Stimulated activated CD8-positive, alpha-beta memory T cell treated with anti-CD3 and anti-CD28 coated beads, Interleukin-15, amount 100 ng/mL, for 4 hours (primary cell): ENCODE data around the gene KCNIP3.

Experiments used
- DNase-seq, 2 donors: peaks; one replicate each; pipeline ENCODE4 v3.0.0-alpha.2; 2020; ENCODE audit warnings: low read depth in 2 of 2

The KCNIP3 gene

DNA sequence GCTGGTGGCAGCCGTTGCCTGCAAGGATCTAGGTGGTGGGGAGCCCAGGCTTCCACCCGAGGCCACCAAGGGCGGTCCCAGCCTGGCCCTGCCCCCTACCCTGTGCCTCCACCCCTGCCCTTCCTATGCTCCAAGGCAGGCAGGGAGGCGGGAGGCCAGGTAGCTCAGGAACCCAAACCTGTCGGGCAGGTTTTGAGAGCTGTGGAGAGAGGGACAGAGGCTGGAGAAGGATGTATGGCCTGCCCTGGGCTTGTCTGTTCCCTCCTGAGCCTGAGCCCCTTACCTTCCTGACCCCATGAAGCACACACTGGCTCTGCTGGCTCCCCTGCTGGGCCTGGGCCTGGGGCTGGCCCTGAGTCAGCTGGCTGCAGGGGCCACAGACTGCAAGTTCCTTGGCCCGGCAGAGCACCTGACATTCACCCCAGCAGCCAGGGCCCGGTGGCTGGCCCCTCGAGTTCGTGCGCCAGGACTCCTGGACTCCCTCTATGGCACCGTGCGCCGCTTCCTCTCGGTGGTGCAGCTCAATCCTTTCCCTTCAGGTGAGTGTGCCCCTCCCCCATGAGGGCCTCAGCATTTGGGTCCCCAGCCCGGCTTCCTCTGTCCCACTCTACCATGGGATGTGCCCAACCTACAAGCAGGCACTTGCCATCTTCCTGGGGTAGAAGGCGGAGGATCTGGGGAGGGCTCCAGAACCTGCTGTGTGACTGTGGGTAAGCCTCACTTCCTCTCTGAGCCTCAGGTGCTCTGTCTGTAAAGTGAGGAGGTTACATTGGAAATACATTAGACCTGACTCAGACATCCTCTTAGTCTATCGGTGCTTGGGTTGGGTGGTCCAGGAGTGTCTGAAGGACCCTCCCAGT, 22.6 kb upstream of the KCNIP3 start, which contains the start of gene PROM2:
TSS of gene PROM2 (plus strand) at position 159 of the 860 bp plus-strand sequence. CDS start at position 296, 137 bp downstream.
- DNase-seq = no peak

DNA sequence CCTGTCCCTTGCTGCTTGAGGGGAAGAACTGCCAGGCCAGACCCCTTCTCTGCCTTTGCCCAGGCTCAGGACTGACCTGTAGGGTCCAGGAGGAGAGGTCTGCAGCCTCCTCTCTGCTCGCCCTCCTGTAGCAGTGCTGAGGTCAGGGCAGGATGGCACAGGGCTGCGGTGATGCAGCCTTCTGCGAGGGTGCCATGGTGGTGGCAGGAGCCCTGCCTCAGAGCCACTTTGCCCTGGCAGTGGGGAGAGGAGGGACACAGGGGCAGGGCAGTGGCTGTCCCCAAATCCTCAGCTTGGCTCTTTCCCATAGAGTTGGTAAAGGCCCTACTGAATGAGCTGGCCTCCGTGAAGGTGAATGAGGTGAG, 22.0 kb upstream of the KCNIP3 start:
- no peak for DNase-seq

GRCh38 chr2:95275601-95276243, 21.4 kb upstream of the KCNIP3 start:
- no peak for DNase-seq

GRCh38 chr2:95276244-95276887, 20.8 kb upstream of the KCNIP3 start:
- no peak for DNase-seq

DNA sequence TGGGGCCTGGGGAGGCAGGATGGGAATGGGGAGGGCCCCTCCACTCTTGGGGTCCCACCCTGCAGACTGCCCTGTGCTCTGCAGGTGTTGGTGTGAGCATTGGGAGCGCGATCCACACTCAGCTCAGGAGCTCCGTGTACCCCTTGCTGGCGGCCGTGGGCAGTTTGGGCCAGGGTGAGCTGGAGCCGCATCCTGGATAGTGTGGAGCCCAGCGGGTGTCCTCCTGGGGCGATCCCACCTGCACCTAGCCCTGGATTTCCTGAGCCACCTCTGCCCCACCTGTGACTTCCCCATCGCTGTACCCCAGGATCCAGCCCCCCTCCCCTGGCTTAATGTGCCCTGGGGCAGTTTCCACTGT, 20.3 kb upstream of the KCNIP3 start:
- DNase-seq = no peak

DNA sequence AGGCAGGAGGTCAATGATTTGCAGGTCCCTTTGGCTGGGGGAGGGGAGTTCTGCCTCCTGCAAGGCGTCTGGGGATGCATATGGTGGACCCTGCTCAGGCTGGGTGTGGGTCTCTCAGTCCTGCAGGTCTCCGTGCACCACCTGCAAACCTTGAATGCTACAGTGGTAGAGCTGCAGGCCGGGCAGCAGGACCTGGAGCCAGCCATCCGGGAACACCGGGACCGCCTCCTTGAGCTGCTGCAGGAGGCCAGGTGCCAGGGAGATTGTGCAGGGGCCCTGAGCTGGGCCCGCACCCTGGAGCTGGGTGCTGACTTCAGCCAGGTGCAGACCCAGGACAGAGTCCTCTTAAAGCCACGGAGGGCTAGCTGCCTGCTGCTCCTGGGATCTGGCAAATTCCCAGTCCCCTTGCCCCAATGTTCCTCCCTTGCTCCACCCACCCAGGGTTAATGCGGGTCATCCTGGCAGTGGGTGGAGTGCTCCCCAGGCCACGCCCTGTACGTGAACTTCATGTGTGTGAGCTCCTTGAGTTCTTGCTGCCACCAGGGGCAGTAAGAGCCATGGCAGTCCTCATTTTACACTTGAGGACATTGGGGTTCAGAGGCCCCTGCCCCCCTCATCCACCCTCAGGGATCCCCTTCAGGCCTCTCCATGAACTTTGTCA, 19.8 kb upstream of the KCNIP3 start:
- DNase-seq = no peak

DNA sequence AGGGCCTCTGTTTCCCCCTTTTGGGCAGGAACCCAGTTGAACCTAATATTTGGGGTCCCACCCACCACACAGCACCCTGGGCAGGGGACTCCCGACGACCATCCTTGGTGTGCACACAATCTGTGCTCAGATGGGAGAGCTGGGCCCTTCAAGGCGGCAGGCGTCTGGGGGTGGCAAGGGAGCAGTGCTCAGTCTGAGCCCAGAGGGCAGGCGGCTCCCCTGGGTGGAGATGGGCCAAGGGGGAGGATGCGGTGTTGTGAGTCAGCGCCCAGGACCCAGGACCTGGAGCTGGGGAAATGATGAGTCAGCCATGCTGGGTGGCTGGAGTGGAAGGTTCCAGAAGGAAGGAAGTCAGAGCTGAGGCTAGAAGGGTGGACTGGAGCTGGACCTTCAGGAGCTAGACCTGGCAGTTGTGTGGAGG, 19.1 kb upstream of the KCNIP3 start:
- DNase-seq = no peak

GRCh38 chr2:95278637-95279225, 18.4 kb upstream of the KCNIP3 start:
- DNase-seq = no peak

DNA sequence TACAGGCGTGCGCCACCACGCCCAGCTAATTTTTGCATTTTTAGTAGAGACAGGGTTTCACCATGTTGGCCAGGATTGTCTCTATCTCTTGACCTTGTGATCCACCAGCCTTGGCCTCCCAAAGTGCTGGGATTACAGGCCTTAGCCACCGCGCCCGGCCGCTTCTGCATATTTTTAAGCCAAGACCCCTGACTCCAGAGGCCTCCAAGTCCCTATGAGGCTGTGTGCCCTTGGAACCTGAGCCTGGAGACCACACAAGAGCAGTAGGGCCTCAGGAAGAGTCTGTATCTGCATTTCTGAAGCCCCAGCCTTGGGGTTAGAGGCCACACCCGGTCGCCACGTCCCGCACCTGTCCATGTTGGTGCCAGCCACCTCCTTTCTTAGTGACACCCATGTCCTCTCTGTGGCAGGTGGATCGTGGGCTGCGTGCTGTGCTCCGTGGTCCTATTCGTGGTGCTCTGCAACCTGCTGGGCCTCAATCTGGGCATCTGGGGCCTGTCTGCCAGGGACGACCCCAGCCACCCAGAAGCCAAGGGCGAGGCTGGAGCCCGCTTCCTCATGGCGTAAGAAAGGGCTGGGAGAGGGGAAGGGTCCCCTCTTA, 17.6 kb upstream of the KCNIP3 start:
- no peak for DNase-seq

GRCh38 chr2:95281071-95281470, 16.1 kb upstream of the KCNIP3 start:
- no peak for DNase-seq

- DNase-seq = no peak
These were observed 15.4 kb upstream of the KCNIP3 start for GRCh38 chr2:95281786-95282185.

DNA sequence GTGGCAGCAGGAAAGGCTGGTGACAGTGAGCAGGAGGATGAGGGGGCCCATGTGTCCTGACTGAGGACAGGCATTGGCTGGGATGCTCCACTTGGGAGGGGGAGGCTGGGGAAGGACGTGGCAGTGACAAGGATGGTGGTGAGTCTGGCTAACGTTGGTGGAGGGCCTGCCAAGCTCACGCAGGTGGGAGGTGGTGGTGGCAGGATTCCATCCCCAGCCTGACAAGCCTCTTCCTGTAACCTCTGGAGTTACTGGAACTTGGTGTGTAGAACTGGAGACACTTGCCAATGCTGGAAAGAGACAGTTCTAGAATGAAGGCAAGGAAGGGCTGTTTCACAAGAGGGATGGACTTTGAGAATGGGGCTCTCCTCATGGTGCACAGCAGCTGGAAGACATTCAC, 14.7 kb upstream of the KCNIP3 start:
- no peak for DNase-seq

GRCh38 chr2:95283562-95283961, 13.6 kb upstream of the KCNIP3 start:
- no peak for DNase-seq

DNA sequence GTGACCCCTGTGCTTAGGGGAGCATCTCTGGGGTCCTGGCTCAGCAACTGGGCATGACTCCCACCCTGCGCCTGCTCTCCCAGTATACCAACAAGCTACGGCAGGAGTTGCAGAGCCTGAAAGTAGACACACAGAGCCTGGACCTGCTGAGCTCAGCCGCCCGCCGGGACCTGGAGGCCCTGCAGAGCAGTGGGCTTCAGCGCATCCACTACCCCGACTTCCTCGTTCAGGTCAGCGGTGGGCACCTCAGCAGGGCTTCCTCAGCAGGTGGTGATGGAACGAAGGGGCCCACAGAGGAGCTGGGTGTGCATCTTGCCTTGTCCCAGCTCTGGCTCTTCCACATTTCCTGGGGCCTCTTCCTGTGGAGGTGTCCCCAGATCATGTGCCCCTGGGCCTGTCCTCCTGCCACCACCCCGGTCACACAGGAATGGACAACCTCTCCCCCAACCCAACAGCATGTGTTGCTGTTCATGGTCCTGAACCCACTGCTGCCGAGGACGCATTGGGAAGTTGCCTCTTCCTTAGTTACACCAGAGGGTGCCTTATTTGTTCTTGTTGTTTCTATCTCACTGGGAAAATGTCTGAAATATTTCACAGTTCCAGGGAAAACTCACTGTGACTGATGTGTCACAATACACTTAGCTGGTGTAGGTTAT, 12.1 kb upstream of the KCNIP3 start:
- DNase-seq = no peak

- DNase-seq = no peak
These were observed 11.6 kb upstream of the KCNIP3 start for GRCh38 chr2:95285542-95285932.

DNA sequence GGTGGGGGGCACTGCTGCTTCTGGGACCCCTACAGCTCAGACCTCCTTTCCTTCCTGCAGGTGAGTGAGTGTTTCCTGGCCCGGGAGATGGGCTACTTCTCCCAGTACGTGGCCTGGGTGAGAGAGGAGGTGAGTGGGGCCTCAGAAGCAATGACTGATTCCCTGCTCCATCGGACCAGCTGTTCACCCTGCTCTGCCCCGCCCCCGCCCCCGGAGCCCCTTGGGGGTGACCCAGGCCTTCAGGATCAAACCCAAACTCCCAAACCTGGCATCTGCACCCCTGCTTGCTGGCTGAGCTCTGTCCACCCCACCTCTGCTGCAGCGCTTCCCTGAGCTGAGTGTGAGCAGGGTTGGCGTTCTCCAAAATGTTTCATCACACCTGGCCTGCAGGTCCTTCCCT, 9.8 kb upstream of the KCNIP3 start:
- no peak for DNase-seq

DNA sequence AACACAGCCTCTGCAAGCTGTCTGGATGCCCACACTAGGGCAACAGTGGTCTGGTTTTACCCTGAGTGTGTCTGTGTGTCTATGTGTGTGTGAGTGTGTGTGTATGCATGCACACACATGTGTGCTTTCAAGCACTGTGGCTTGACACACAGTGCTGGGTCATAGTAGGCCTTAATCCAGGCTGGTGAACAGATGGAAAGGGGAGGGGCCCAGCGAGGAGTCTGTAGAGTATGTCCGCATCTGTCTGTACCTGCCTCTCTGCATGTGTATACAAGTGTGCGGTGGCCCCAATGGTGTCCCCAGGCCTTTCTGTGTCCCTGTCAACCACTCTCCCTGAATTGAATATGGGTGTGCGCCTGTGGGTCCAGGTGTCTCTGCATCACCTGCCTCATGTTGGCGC, 9.3 kb upstream of the KCNIP3 start:
- DNase-seq = no peak

GRCh38 chr2:95289253-95289652, 7.9 kb upstream of the KCNIP3 start:
- no peak for DNase-seq

DNA sequence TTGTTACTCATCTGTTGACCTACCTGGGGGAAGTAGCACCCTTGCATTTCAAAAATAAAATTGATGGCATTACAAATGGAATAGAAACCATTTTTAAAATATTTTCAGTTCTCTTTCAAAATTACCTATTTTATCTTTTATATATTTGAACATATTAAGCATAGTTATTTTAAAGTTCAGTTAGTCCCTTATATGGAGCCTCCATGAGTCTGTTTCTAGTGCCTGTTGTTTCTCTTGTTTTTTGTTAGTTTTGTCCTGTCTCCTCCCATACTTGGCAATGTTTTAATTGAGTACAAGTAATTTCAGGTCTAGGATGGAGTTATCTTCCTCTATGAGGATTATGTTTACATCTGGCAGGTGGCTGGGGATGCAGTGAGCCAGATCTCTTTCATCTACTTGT, 5.9 kb upstream of the KCNIP3 start:
- DNase-seq = no peak

DNA sequence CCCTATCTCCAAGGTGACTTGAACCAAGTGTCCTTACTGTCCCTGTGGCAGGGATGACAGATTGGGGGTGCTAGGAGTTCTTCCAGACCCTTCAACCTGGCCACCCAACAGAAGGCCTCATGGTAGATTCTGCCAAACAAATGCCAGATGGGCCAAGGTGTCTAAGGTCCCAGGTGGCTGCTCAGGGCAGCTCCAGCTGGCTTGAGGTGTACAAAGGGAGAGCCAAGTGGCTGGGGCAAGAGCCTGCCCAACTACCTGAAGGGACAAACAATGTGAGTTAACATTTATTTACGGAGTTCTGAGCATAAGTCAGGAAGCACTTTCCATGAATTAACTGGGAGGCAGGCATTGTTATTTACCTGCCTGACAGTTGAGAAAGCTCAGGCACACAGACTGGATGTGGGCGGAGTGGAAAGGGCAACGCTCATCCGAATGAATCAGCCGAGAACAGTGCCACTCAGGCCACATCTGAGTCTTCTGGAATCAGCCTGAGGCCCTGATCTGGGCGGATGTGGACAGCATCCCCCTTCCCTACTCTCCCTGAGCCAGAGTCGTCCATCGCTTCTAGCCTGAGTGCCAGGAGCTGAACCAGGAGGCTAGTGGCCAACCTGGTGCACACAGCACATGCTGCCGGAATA, 4.4 kb upstream of the KCNIP3 start:
- DNase-seq = no peak
